HG03378 (cell line): ENCODE measurements around the gene AIMP1.

Source experiments
- ATAC-seq: cut with Tn5 transposase; IDR thresholded peaks from one replicate; pipeline ENCODE4 v1.9.1; 2021; ENCODE audit warnings: mild to moderate bottlenecking, moderate library complexity; ENCODE audit not compliant: unreplicated experiment

AIMP1 gene

DNA sequence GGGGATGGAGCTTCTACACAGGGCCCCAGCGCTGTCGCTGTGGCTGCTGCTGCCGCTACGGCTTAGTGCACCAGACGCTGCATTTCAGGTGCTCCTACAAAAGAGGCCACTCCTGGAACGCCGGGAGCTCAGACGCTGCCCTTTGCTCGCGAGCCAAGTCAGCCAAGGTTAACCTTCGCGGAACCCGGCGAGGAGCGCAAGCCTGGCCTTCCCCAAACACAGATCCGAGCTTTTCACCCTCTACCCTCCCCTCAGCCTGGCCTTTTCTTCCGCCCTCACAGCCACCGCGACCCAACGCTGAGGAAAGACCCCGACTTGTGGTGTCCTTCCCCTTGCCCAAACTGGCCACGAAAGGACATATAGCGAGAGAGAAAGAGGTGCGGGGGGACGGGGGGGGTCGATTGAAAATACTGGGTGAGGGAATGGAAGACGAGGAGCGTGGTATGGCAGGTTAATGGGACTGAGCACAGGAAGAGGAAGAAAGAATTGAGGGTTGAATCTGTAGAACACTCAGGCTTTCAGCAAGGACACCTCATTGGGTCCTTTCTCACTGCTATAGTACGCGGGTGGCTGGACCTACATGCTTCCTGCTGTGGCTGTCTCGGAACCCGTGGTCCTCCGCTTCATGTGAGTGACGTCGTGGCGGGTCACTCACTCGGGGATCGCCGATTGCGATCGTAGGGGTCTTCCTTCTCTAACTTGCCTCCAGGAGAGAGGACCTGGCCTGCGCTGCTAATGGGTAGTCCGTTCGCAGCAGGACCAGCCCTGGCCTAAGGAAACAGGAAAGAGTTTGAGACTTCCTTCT, at the start of gene AIMP1, which contains the start of gene TBCK:
Gene AIMP1 (plus strand): TSS at position 583 of the 805 bp plus-strand sequence. CDS start 8,460 bp downstream, outside the sequence.
Gene TBCK (minus strand): TSS at position 242 of the 805 bp plus-strand sequence. CDS start 7,249 bp downstream, outside the sequence.
- ATAC-seq, result peak; percentile 87

DNA sequence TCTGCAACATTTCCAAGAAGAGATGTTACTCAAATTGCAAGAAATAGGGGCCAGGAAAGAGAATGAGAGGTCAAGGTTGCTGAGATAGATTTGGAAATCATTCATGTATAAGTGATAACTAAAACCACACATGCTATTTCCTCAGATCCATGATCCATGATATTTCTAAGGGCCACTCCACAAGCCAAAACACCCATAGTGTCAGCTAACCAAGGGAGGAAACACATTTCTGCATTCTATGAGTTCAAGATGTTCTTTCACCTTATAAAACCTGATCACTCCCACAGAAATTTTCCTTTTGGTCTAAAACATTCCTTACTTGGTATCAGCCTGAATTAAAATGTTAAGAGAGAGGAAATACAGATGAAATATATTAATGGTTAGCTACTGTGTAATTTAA, 47.6 kb upstream of the AIMP1 start:
- no peak for ATAC-seq

DNA sequence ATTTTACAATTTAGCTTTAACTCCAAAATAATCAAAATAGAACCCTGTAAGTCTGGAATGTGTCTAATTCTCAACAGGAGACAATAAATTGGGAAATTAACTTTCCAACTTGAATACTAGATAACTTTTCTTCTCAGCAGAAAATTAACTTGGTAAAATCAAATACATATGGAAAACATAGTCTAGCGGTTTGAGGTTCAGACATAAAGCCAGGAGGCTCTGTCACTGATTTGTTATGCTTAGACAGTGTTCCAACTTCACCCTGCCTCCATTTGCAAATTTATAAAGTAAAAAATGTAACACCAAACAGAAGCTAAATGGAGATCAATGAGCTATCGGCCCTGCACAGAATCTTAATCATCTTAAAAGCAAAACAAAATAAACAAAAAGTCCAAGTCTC, 46.6 kb upstream of the AIMP1 start:
- ATAC-seq, result no peak

DNA sequence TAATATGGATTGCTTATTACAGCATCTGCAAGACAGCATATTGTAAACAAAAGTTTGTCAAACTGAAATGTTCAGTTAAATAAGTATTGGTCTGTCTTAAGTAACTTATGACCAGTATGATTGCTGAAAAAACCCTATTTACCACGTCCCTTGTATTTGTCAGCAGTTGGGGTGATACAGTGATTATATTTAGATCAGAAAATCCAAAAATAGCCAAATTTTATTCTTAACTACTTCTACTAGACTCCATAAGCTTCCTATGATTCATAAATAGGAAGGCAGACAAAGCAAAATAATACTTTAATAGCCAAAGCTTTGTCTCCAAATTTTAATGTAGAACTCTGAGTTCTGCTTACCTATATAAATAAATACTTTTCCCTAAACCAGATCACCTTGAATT, 45.6 kb upstream of the AIMP1 start:
- no peak for ATAC-seq

DNA sequence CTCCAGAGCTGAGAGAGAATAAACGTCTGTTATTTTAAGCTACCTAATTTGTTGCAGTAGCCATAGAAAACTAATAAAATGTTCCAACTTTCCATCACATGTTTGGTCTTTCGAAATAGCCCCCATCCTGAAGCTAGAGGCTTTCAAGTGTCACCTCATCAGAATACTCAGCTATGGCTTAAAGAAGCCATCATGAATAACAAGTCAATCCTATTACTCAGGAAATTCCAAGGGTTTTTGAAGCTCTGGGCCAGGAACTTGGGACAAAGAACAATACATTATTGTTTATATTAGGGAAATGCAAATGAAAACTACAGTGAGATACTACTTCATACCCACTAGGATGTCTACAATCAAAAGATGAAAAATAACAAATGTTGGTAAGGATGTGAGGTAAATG, 42.5 kb upstream of the AIMP1 start:
- ATAC-seq, result no peak

DNA sequence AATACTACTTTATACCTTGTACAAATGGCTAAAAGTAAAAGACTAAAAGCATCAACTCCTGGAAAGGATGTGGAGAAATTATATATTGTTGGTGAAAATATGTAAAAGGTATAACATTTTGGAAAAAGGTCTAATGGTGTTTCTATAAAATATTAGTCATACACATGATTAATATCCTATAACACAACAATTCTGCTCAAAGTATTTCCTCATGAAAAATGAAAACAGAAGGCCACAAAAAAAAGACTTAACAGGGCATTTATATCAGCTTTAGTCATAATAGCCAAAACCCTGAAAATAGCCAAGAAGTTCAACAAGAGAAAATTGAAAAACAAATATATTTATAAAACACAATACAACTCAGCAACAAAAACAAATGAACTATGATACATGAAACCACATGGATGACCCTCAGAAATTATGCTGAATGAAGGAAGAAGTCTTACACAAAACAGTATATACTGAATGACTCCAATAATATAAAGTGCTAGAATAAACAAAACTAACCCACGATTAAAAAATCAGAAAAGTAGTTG, 39.1 kb upstream of the AIMP1 start:
- no peak for ATAC-seq

DNA sequence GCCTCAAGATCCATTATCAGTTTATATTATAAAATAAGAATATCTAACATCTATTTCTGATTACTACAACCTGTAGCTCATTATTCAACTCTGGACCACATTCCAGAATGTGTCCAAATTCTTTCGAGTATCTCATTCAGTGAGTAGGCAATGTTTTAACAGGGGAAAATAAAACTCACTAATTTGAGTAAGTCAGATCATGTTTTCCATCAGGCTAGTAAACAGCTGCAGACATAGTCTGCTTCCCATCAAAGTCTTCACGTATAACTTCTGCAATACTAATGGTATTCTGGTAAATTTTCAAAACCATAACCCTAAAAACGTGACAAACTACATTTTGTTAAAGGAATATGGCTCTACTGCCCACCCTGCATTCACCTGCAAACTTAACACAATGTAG, 32.1 kb upstream of the AIMP1 start:
- no peak for ATAC-seq

DNA sequence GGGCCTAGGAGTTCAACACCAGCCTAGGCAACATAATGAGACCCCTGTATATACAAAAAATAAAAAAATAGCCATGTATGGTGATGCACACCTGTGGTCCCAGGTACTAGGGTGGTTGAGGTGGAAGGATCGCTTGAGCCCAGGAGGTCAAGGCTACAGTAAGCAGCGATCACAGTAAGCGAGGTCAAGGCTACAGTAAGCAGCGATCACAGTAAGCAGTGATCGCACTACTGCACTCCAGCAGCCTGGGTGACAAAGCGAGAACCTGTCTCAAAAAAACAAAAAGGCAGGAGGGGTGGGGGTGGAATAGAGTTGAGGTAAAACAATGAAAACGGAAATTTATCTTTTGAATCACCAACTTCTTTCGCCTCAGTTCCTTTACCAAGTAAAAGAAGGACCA, 29.7 kb upstream of the AIMP1 start:
- ATAC-seq, result no peak

DNA sequence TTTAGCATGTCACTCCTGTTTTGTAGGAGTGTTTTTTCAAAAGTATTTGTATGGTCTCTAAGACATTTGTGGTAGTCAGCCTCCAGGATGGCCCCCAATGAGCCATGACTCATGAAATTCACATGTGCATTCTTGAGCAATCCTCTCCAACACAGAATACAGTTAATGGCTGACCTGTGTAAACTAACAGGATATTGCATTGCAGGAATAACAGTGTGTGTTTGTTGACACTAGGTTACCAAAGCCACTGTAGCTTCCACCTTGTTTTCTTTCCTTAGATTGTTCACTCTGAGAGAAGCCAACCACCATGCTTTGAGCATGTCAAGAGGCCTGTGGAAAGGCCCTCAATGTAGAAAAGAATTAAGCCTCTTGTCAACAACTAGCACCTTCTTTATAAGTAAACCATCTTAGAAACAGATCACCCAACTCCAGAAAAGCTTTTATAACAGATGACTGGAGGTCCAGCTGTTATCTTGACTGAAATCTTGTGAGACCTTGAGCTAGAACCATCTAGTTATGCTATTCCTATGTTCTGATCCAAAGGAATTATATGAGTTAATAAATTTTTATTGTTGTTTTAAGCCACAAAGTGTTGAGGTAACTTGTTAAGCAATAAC, 28.9 kb upstream of the AIMP1 start:
- no peak for ATAC-seq

DNA sequence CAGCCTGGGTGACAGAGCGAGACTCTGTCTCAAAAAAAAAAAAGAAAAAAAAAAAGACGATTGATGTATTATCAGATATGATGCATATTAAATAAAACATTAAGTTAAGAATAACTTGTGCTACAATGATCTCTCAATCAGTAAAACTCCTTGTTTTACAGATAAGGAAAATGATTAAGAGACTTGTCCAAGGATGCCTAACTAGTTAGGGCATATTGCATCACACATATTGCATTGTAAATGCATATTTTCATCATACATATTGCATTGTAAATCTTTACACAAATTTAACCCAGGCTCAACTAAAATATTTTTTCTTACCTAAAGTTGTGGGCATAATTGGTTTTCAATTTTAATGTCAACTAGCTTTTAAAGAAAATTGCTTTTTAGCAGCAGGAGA, 26.6 kb upstream of the AIMP1 start:
- ATAC-seq, result no peak

DNA sequence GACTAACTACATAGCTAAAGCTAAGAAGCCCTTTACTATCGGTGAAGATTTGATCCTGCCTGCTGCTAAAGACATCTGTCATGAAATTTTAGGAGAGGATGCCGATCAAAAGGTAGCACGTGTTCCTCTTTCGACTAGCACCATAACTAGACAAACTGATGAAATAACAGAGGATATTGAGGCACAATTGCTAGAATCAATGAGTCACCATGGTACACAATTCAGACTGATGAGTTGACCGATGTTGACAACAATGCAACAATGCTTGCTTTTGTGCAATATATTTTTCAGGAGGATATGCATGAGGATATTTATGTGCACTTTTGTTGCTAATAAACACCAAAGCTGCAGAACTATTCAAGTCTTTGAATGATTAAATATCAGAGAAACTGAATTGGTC, 24.7 kb upstream of the AIMP1 start:
- no peak for ATAC-seq

DNA sequence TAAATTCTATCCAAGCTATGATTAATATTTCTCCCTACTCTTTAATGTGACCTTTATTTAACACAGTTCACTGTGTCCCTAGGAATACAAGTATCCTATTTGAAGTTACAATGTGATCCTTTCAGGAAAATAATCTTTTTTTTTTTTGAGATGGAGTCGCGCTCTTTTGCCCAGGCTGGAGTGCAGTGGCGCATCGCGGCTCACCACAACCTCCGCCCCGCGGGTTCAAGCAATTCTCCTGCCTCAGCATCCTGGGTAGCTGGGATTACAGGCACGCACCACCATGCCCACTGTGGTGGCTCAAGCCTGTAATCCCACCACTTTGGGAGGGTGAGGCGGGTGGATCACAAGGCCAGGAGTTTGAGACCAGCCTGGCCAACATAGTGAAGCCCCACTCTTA, 22.3 kb upstream of the AIMP1 start:
- no peak for ATAC-seq

DNA sequence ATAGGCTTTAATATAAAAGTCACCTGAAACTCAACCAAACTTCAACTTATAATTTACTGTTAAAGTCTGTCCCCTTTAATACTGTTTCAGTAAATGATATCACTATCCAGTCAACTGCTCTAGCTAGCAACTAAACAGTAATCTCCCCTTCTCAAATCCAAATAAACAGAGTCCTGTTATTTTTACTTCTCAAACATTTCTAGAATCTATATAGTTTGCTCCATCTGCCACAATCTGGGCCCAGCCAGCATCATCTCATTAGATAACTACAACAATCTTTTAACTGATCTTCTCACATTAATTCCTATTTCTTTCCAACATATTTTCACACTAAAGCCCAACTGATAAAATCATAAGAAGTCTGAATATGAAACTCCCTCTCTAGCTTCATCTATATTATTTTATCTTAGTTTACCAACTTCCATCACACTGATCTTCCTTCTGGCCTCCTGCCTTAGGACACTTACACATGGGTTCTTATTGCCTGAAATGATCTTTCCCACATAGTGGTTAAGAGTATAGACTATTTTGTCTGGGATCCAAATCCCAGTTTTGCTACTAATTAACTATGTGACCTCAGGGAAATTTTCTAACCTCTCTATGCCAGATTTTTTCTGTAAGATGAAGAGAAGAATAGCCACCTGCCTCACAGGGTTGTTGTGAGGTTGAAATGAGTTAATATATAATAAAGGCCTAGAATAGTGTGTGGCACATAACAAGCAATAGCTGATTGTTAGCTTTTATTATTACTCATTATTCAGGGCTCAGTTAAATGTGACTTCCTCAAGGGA, 18.9 kb upstream of the AIMP1 start:
- no peak for ATAC-seq

DNA sequence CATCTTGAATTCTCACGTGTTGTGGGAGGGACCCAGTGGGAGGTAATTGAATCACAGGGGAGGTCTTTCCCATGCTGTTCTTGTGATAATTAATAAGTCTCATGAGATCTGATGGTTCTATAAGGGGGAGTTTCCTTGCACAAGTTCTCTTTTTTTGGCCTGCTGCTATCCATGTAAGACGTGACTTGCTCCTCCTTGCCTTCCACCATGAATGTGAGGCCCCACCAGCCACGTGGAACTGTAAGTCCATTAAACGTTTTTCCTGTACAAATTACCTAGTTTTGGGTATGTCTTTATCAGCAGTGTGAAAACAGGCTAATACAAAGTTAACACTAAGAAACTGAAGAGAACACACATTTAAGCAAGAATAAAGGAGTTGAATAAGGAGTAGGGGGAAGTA, 16.4 kb upstream of the AIMP1 start:
- ATAC-seq, result no peak

DNA sequence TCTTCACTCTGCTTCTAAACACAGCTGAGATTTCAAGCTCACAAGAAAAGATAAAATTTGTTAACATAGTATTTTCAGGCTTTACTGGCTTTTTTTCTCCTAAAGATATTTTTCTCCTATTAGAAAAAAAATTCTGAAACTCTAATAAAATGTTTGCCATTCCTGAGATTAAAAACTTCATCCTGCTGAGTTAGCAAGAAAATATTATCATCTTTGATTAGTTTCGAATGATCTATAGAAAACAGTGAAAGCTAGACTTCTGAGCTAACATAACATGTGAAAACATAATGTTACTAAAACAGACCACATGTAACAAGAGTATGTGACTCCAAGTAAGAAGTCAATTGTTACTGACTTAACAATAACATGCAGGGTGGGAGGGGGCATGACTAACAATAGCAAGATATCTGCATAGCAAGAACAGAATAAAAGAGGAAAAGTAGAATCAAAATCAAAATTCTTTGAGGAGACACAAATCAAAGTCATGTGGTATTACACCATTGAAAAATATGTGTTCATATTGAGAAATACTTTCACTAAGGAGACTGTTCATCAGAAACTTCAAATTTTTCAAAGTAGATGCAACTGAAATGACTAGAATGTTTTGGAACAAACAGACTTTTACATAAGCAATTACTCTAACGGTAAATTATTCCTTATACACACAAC, 14.8 kb upstream of the AIMP1 start:
- ATAC-seq, result no peak

DNA sequence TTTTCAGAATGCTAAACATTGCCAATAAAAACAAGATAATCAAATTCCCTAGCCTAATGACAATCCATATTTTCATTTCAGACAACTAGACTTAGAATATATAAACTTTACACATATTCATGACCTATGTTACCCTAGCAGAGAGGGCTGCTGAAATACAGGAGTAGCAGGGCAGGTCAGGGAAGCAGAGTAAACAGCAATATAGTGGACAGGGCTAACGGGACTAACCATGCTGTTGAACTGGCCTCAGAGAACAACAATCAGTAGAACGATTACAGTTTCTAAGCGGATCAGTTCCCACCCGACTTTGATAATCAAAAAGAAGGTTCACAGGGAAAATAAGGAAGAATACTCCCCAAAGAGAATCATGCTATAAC, 14.3 kb upstream of the AIMP1 start:
- no peak for ATAC-seq

DNA sequence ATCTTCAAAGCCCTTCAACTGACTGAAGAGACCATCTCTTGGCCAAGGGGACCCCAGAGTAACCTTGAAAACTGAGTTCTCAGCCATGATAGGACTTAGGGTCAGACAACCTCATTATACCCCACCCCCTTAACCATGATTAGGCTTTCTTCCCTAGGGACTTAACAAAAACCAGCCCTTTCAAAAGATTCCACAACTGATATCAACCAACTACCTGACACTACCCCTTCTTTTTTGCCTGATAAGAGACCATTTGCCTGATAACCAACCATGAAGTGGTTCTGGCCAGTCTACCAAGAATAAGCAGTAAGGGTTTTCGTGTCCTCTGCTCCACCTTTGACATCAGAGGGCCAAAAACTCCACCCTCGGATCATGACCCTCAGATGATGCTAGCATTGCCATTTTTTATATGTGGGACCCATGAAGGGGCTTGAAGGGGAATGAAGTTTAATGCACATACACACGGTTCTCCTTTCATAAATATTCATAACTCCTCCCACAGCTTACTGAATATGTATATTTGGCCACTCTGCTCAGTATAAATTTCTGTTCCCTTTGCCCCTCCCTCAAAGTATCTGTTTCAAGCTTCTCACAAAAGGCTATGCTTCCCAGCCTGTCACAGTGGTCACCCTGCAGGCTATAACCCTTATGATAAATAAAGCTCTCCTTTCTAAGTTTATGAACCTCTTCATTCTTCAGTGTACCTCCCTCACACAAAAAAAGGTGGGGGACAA, 12.6 kb upstream of the AIMP1 start:
- ATAC-seq, result no peak

DNA sequence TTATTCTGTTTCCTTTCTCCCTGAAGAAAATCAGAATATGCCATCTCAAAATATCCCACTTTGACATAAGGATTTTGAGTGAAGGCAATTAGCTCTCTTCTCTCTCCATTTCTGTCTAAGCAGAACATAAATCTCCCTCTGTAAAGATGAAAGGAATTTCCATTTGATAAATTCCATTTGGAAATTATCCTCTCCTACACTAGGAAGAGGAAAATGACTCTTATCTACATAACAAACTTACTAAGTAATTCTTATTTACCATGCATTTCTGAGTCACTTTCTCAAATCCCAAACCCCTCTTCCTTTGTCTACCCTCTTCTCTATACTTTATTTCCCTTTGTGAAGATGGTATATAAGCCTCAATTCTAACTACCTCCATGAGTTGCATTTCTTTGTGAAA, 11.7 kb upstream of the AIMP1 start:
- no peak for ATAC-seq

DNA sequence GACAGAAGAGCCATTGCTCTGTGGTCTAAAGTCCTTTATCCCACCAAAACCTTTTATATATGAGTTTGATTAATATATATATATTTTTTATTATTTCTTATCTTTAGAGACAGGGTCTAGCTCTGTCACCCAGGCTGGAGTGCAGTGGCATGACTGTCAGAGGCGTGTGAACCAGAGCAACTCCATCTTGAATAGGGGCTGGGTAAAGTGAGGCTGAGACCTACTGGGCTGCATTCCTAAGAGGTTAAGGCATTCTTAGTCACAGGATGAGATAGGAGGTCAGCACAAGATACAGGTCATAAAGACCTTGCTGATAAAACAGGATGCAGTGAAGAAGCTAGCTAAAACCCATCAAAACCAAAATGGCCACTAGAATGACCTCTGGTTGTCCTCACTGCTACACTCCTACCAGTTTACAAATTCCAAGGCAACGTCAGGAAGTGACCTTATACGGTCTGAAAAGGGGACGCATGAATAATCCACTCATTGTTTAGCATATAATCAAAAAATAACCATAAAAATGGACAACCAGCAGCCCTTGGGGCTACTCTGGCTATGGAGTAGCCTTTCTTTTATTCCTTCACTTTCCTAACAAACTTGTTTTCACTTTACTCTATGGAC, 10.8 kb upstream of the AIMP1 start:
- ATAC-seq, result no peak

DNA sequence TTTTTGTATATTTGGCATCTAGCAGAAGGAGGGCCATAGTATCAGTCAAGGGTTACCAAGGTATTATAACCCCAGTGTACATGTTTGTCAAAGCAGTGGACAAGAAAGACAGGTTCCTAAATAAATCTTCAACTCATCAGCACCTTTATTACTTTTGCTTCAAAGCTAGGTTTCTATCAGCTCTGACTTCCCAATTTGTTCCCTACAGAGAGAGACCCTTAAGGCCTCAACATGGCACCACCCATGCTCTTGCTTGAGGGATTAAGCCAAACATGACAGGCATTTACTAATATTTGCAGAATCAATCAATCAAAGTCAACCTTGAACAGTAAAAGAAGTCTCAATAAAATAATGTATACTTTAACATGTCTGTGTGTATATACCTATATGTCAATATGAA, 9.8 kb upstream of the AIMP1 start:
- no peak for ATAC-seq
